GM21381 (cell line): Measurements from ENCODE around the gene LRRC45.
A peak's percentile ranks its signal among the peaks of the same experiment; 100 is the strongest.

Experiments used
- ATAC-seq: cut with Tn5 transposase; IDR thresholded peaks from one replicate; pipeline ENCODE4 v1.9.1; 2021; ENCODE audit warnings: mild to moderate bottlenecking, moderate library complexity; ENCODE audit not compliant: unreplicated experiment

The LRRC45 gene

GRCh38 chr17:82018989-82019689 is 4.0 kb upstream of the LRRC45 start:
- no peak for ATAC-seq

DNA sequence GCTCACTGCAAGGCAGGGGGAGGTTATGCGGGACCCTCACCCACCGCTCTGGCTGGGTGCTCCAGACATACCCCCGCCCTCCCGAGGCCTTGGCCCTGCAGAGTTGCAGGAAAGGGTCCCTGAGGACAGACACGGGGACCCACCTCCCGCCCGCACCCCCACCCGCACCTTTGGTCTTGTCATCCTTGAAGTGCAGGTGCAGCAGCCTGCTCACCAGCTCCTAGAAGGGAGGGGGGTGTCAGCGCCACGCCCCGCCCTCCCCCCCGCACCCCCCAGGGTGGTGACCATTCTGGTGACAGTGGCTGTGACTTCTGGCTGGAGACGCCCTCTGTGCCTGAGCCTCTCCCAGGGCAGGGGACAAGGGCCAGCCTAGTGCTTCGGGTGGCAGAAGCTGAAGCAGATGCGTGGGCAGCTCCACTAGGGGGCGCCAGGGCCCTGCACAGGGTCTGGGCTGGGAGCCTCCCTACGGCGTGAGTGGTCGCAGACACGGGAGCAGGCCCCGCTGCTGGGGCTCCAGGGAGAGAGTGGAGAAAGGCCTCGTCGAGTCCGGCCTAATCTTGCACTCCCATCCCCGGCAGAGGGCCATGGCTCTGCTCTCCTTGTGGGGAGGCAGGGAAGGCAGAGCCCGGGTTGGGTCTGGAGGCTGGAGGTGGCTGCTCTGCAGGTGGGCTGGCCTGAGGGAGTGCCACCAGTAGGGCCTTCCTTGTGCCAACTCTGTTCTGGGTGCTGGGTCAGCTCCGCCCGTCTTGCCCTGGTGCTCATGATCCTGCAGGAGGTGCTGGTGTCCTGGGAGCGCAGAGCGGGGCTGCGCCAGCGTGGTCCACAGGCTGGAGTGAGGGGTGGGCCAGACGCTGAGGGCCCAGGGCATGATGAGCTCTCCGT is 3.2 kb upstream of the LRRC45 start:
- no peak for ATAC-seq

GRCh38 chr17:82020572-82021106 is 2.5 kb upstream of the LRRC45 start:
- no peak for ATAC-seq

DNA sequence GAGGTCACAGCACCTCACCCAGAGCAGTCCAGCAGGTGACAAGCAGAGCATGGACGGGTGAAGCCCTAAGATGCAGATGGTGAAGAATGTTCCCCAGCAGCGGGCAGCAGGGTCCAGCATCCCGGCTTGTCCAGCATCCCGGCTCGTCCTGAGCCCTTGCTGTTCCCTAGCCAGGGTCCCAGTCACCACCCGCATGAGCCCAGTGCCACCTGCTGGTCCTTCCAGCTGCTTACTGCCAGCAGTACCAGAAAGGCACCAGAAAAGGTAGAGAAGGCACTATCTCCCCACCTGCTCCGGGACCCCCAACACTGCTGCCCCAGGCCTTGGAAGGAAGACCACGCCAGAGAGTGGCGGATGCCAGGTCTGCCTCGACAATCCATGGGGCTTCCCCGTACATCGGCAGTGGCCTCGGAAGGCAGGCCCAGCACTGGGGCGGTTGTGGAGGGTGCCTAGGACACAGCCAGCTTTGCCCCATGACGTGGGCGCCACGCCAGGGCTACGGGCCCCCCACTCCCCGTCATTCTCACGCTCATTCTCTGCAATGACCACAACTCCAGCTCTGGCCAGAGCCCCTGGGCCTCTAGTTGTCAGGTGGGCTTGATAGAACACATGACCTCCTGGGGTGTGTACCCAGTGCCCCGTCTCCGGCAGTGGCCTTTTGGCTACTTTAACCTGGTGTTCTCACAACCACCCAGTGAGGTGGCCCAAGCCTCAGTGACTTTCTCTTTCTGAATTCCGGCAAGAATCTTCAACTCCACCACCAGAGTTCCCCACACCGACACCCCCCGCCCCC is 1.8 kb upstream of the LRRC45 start:
- ATAC-seq: no peak

DNA sequence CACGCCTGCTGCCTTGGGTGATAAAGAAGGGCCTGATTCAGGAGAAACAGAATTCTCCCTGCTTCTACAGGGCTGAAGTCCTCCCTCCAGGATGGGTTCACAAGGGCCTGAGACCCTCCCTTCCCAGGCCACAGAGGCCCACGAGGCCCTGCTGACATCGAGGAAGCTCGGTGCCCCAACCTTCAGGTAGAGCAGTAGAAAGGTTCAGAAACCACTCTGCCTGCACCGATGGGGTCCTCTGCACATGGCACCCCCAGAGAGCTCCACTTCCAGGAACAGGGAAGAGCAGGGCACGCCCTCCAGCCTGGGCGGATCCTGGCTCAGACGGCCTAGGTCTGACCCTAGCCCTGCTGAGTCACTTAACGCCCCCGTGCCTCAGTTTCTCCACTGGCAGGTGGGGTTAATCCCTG is 1.2 kb upstream of the LRRC45 start:
- no peak for ATAC-seq

DNA sequence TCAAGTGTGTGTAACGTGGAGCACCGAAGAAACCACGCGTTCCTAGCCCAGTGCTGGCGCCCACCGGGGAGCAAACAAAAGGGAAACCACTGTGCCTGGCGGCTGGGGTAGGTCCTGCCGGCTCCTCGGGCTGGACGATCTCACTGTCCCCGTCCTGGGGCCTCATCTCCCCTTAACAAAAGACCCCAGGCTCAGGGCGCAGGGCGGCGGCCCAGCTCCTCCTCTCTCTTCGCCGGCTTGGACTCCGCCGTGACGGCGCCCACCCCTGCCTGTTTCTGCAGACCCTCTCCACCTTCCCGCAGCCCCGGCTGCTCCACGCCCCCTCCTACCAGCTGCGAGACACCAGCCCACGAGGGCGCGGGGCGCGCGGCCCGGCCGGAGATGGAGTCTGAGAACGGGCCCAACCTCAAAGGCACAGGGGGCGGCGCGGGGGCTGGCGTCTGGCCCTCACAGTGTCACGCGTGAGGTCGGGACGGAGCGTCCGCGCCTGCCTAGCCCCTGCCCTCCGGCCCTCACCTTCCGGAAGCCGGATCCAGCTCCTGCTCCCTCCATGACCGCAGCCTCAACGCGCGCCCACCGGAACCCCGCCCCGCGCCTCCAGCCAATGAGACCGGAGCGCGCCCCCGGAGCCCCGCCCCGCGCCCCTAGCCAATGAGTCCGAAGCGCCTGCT is 660 bp upstream of the LRRC45 start, which contains the start of gene CENPX:
Gene CENPX, minus strand, starts transcription at position 569 of the 671 bp plus-strand sequence. Its CDS starts 17 bp downstream, at position 552.
- peak; percentile 11 for ATAC-seq

GRCh38 chr17:82023447-82024241 is 539 bp downstream of the LRRC45 start:
- peak; percentile 1 for ATAC-seq

GRCh38 chr17:82024859-82025258 is 1.8 kb downstream of the LRRC45 start:
- ATAC-seq: no peak

DNA sequence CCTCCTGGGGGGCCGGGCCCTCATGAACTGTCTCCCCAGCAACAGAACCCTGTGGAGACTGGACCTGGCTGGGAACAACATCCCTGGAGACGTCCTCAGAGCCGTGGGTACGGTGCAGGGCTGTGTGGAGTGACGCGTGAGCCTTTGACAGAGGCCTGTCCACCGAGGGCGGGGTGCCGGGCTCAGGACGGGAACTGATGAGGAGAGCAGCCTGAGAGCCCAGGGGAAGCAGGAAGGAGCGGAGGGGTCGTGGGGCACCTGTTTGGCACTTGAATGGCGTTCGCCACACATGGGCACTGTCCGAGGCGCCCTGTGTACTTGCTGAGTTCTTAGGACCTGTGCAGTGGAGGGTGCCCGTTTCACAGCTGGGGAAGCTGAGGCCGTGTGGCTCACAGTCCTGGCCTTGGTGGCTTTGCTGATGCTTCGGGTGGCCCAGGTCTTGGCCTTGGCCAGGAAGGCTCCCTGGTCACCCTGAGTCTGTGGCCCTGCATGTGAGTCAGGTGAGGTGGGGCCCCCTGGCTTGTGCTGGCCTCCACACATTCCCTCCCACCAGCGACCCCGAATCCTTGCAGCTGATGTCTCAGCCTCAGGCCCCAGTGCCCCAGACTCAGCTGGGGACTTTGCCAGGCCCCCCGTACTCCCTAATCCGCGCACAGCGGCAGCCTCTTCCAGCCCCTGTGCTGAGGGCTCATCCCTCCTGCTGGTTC is 2.4 kb downstream of the LRRC45 start:
- ATAC-seq: no peak

DNA sequence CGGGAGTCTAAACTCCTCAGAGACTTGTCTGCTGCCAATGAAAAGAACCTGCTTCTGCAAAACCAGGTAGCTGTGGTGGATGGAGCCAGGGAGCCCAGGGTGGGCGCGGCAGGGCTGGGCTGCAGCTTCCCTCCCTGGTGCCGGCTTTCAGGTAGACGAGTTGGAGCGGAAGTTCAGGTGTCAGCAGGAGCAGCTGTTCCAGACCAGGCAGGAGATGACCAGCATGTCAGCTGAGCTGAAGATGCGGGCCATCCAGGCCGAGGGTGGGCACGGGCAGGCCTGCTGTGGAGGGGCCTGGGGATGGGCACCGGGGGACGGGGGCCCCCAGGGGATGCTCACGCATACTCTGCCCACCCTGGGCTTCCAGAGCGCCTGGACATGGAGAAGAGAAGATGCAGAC is 5.1 kb downstream of the LRRC45 start:
- ATAC-seq: no peak

GRCh38 chr17:82028966-82029365 is 5.9 kb downstream of the LRRC45 start:
- no peak for ATAC-seq

GRCh38 chr17:82029391-82029790 is 6.3 kb downstream of the LRRC45 start:
- no peak for ATAC-seq

DNA sequence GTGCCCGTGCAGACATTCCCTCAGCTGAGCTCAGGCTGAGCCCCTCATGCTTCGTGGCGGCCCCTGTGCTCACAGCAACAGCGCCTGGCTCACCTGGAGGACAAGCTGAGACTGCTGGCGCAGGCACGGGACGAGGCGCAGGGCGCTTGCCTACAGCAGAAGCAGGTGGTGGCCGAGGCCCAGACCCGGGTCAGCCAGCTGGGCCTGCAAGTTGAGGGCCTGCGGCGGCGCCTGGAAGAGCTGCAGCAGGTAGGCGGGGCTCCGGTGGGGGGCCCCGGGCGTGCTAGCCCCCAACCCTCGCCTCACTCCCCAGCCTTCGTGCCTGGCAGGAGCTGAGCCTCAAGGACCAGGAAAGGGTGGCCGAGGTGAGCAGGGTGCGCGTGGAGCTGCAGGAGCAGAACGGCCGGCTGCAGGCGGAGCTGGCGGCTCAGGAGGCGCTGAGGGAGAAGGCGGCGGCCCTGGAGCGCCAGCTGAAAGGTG is 6.9 kb downstream of the LRRC45 start:
- no peak for ATAC-seq

GRCh38 chr17:82030470-82031302 is 7.6 kb downstream of the LRRC45 start:
- peak; percentile 47 for ATAC-seq

GRCh38 chr17:82031303-82031884 is 8.3 kb downstream of the LRRC45 start, which contains the start of gene RAC3:
Gene RAC3 (plus strand): TSS chr17:82031678. CDS start chr17:82031762, 84 bp downstream.
- no peak for ATAC-seq

DNA sequence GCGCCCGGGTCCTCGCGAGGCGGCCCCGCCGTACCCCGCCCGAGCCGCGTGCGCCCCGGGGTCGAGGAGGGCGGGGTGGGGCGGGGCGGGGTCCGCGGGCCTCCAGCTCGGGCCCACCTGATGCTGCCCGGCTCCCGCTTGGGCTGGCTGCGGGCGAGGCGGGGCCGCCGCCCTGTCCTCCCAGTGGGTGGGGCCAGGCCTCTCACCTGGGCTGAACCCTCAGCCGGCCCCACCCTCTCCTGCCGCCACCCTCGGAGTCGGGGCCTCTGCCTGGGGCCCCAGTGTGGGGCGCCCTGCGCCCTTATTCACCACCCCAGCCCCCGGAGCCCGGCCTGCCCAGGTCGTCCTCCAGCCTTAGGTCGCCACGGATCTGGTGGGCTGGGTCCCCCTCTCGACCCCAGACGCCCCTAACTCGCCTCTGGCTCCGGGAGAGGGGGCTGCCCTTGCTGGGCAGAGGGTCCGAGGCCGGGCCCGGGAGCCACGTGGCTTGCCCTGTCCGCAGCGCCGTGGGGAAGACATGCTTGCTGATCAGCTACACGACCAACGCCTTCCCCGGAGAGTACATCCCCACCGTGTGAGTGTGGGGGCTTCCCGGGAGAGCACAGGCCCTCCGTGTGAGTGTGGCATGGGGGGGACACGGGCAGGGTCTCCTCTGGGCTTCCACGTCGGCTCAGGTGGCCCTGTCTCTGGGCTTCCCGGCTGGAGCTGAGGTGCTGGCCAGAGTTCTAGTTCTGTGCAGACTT is 9.0 kb downstream of the LRRC45 start:
- no peak for ATAC-seq
